DMS153 treated with DMSO at 0.1 percent for 48 hours (cell line): ENCODE data around the gene NVL.
"Not testable (repeated sequence)": the region's sequence is repeated elsewhere in the genome, so short reads cannot be mapped to it uniquely, and the experiment has no call there.

ENCODE experiments used
- DNase-seq: peaks from one replicate; lab custom pipeline; 2025; ENCODE audit not compliant: unreplicated experiment; lab: John Stamatoyannopoulos, UW

The NVL gene

GRCh38 chr1:224329842-224330753, at the start of gene NVL:
TSS of gene NVL (minus strand) at chr1:224330172. CDS start at chr1:224330127, 45 bp downstream.
- DNase-seq, result peak; percentile 95

- no peak for DNase-seq
Measured at GRCh38 chr1:224378855-224379631, 49.1 kb upstream of the NVL start.

- no peak for DNase-seq
Measured at GRCh38 chr1:224377676-224378006, 47.7 kb upstream of the NVL start.

- DNase-seq, result no peak
Measured at GRCh38 chr1:224375059-224375458, 45.1 kb upstream of the NVL start.

GRCh38 chr1:224373008-224373590, 43.1 kb upstream of the NVL start:
- DNase-seq, result no peak

- no peak for DNase-seq
Measured at GRCh38 chr1:224368409-224368808, 38.4 kb upstream of the NVL start.

GRCh38 chr1:224359207-224359606, 29.2 kb upstream of the NVL start:
- no peak for DNase-seq

- no peak for DNase-seq
Measured at GRCh38 chr1:224358237-224358636, 28.3 kb upstream of the NVL start.

- DNase-seq, result no peak
Measured at GRCh38 chr1:224357626-224358124, 27.7 kb upstream of the NVL start.

- DNase-seq, result peak; percentile 97
Measured at GRCh38 chr1:224356685-224357625, 27.0 kb upstream of the NVL start, which contains the start of gene CNIH4. TSS of gene CNIH4 (plus strand) at chr1:224356879. CDS start at chr1:224356925, 46 bp downstream.

- no peak for DNase-seq
Measured at GRCh38 chr1:224353975-224354925, 24.3 kb upstream of the NVL start.

- not testable (repeated sequence) for DNase-seq
Measured at GRCh38 chr1:224352436-224353085, 22.6 kb upstream of the NVL start.

- DNase-seq, result not testable (repeated sequence)
Measured at GRCh38 chr1:224349716-224350115, 19.7 kb upstream of the NVL start.

GRCh38 chr1:224348137-224348536, 18.2 kb upstream of the NVL start:
- no peak for DNase-seq

GRCh38 chr1:224343679-224344078, 13.7 kb upstream of the NVL start:
- DNase-seq, result no peak

- not testable (repeated sequence) for DNase-seq
Measured at GRCh38 chr1:224340453-224341384, 10.7 kb upstream of the NVL start.

GRCh38 chr1:224339442-224340033, 9.6 kb upstream of the NVL start:
- no peak for DNase-seq
